ENCODE data around the gene APBB2.
"Not testable (repeated sequence)": the region's sequence is repeated elsewhere in the genome, so short reads cannot be mapped to it uniquely, and the experiment has no call there.

APBB2 gene

GRCh38 chr4:40905414-40905813, 308.9 kb downstream of the APBB2 start:
- Histone ChIP-seq H3K79me2 (ENCODE audit: insufficient read depth, low read length) (no peaks in the 10 kb centered on the region), H3K36me3 (ENCODE audit: insufficient read depth, low read length) (no peaks in the 10 kb centered on the region), H4K20me1 (ENCODE audit: insufficient read depth, low read length) (no peaks in the 10 kb centered on the region), H3K4me3 (ENCODE audit: low read depth, low read length, poor library complexity, severe bottlenecking) (no peak overlapping the region), H3K27ac (ENCODE audit: low read depth, low read length, poor library complexity, severe bottlenecking) (no peak overlapping the region), H3K9me3 (ENCODE audit: low read length) (no peaks in the 10 kb centered on the region), H3K27me3 (ENCODE audit: insufficient read depth, low read length) (no peaks in the 10 kb centered on the region), H2AFZ (ENCODE audit: low read length) (no peak overlapping the region), H3K9ac (ENCODE audit: low read length) (no peak overlapping the region), H3F3A (ENCODE audit: insufficient read depth, low read length) (no peaks in the 10 kb centered on the region), H3K9me2 (ENCODE audit: low read depth, low read length) (no peaks in the 10 kb centered on the region), H3K4me2 (ENCODE audit: low read length) (no peak overlapping the region), H3K4me1 (ENCODE audit: insufficient read depth, low read length, severe bottlenecking) (peaks cover 9% of the 10 kb centered on the region)
- TF ChIP-seq CTCF (IDR thresholded peaks at IDR 0.05; ENCODE audit: low read length) (no peak), EZH2 (IDR thresholded peaks at IDR 0.05; ENCODE audit: borderline replicate concordance, low read length) (no peak)

GRCh38 chr4:40900531-40900930, 313.8 kb downstream of the APBB2 start:
- H3K36me3 ChIP-seq (ENCODE audit: insufficient read depth, low read length); H3K4me1 ChIP-seq (ENCODE audit: insufficient read depth, low read length, severe bottlenecking): not testable (repeated sequence)

GRCh38 chr4:40897557-40898203, 316.7 kb downstream of the APBB2 start:
- Histone ChIP-seq H4K20me1 (ENCODE audit: insufficient read depth, low read length) (no peaks in the 10 kb centered on the region), H3K9ac (ENCODE audit: low read length) (no peak overlapping the region), H2AFZ (ENCODE audit: low read length) (no peak overlapping the region), H3K27me3 (ENCODE audit: insufficient read depth, low read length) (no peaks in the 10 kb centered on the region), H3K4me3 (ENCODE audit: low read depth, low read length, poor library complexity, severe bottlenecking) (peak overlapping the region; percentile 42), H3K36me3 (ENCODE audit: insufficient read depth, low read length) (no peaks in the 10 kb centered on the region), H3K4me2 (ENCODE audit: low read length) (peak overlapping the region; percentile 60), H3K79me2 (ENCODE audit: insufficient read depth, low read length) (no peaks in the 10 kb centered on the region), H3K4me1 (ENCODE audit: insufficient read depth, low read length, severe bottlenecking) (peaks cover 7% of the 10 kb centered on the region), H3K9me3 (ENCODE audit: low read length) (no peaks in the 10 kb centered on the region), H3K9me2 (ENCODE audit: low read depth, low read length) (no peaks in the 10 kb centered on the region), H3F3A (ENCODE audit: insufficient read depth, low read length) (no peaks in the 10 kb centered on the region), H3K27ac (ENCODE audit: low read depth, low read length, poor library complexity, severe bottlenecking) (no peak overlapping the region)
- TF ChIP-seq CTCF (IDR thresholded peaks at IDR 0.05; ENCODE audit: low read length) (peak; percentile 83), EZH2 (IDR thresholded peaks at IDR 0.05; ENCODE audit: borderline replicate concordance, low read length) (no peak)

More at GRCh38 chr4:40900531-40900930, 313.8 kb downstream of the APBB2 start:
- not testable (repeated sequence) for H2AFZ ChIP-seq (ENCODE audit: low read length); H3K4me2 ChIP-seq (ENCODE audit: low read length); H3K27ac ChIP-seq (ENCODE audit: low read depth, low read length, poor library complexity, severe bottlenecking); H3F3A ChIP-seq (ENCODE audit: insufficient read depth, low read length); H3K79me2 ChIP-seq (ENCODE audit: insufficient read depth, low read length); H3K9ac ChIP-seq (ENCODE audit: low read length); H4K20me1 ChIP-seq (ENCODE audit: insufficient read depth, low read length); H3K9me3 ChIP-seq (ENCODE audit: low read length); H3K9me2 ChIP-seq (ENCODE audit: low read depth, low read length); H3K4me3 ChIP-seq (ENCODE audit: low read depth, low read length, poor library complexity, severe bottlenecking); H3K27me3 ChIP-seq (ENCODE audit: insufficient read depth, low read length)

GRCh38 chr4:40890764-40891163, 323.6 kb downstream of the APBB2 start:
- H3F3A ChIP-seq (ENCODE audit: insufficient read depth, low read length): no peaks in the 10 kb centered on the region

More at GRCh38 chr4:40890764-40891163, 323.6 kb downstream of the APBB2 start:
- Histone ChIP-seq H3K27ac (ENCODE audit: low read depth, low read length, poor library complexity, severe bottlenecking) (no peak overlapping the region), H3K9ac (ENCODE audit: low read length) (no peak overlapping the region), H3K9me2 (ENCODE audit: low read depth, low read length) (no peaks in the 10 kb centered on the region), H3K27me3 (ENCODE audit: insufficient read depth, low read length) (no peaks in the 10 kb centered on the region; the same call in 1 of the 2 replicates), H3K4me1 (ENCODE audit: insufficient read depth, low read length, severe bottlenecking) (no peaks in the 10 kb centered on the region), H3K4me3 (ENCODE audit: low read depth, low read length, poor library complexity, severe bottlenecking) (no peak overlapping the region), H4K20me1 (ENCODE audit: insufficient read depth, low read length) (no peaks in the 10 kb centered on the region), H2AFZ (ENCODE audit: low read length) (no peak overlapping the region), H3K9me3 (ENCODE audit: low read length) (no peaks in the 10 kb centered on the region), H3K36me3 (ENCODE audit: insufficient read depth, low read length) (no peaks in the 10 kb centered on the region), H3K4me2 (ENCODE audit: low read length) (no peak overlapping the region), H3K79me2 (ENCODE audit: insufficient read depth, low read length) (no peaks in the 10 kb centered on the region)
- TF ChIP-seq CTCF (IDR thresholded peaks at IDR 0.05; ENCODE audit: low read length) (no peak), EZH2 (IDR thresholded peaks at IDR 0.05; ENCODE audit: borderline replicate concordance, low read length) (no peak)

All from OCI-LY1 (cell line).